Hepatocyte (in vitro differentiated cells): ENCODE data around the gene ZNF80. TPM values are rescaled to one million over a fixed set of nuclear protein-coding genes. Genes with fewer than 3 reads are reported as not detected.

Experiments
- DNase-seq: peaks from one replicate; pipeline ENCODE4 v3.0.0-alpha.2; 2016; ENCODE audit warnings: low spot score
- H2AFZ ChIP-seq: fragments of 200-600 bp; sonication (generic); 2 replicates; pipeline ENCODE4 v1.6.0; 2016; ENCODE audit warnings: antibody characterized with exemption, mild to moderate bottlenecking
- H3K27ac ChIP-seq: fragments of 200-600 bp; sonication (generic); 2 replicates; pipeline ENCODE4 v1.5.1; 2016; ENCODE audit warnings: mild to moderate bottlenecking
- H3K27me3 ChIP-seq: fragments of 200-600 bp; sonication (generic); 2 replicates; pipeline ENCODE4 v1.6.1; 2016
- H3K36me3 ChIP-seq: fragments of 200-600 bp; sonication (generic); replicated peaks from 2 replicates; pipeline ENCODE4 v1.5.1; 2016; ENCODE audit warnings: low read depth; ENCODE audit not compliant: insufficient read depth
- H3K4me1 ChIP-seq: fragments of 200-600 bp; sonication (generic); 2 replicates; pipeline ENCODE4 v1.5.1; 2016; ENCODE audit warnings: mild to moderate bottlenecking, moderate library complexity; ENCODE audit not compliant: insufficient read depth
- H3K4me2 ChIP-seq: fragments of 200-600 bp; sonication (generic); 2 replicates; pipeline ENCODE4 v1.6.0; 2016
- H3K4me3 ChIP-seq: fragments of 200-600 bp; sonication (generic); 2 replicates; pipeline ENCODE4 v1.5.1; 2016; ENCODE audit warnings: mild to moderate bottlenecking
- H3K79me2 ChIP-seq: fragments of 200-600 bp; sonication (generic); 2 replicates; pipeline ENCODE4 v1.6.0; 2017; ENCODE audit warnings: mild to moderate bottlenecking
- H3K9me2 ChIP-seq: fragments of 200-600 bp; sonication (generic); replicated peaks from 2 replicates; pipeline ENCODE4 v1.6.0; 2017; ENCODE audit warnings: mild to moderate bottlenecking; ENCODE audit not compliant: insufficient read depth
- H3K9me3 ChIP-seq: fragments of 200-600 bp; sonication (generic); 2 replicates; pipeline ENCODE4 v1.5.1; 2016; ENCODE audit warnings: low read depth, mild to moderate bottlenecking
- H4K20me1 ChIP-seq: fragments of 200-600 bp; sonication (generic); 2 replicates; pipeline ENCODE4 v1.6.0; 2016; ENCODE audit warnings: mild to moderate bottlenecking; ENCODE audit not compliant: insufficient read depth, poor library complexity, severe bottlenecking
- EZH2 ChIP-seq: fragments of 200-600 bp; sonication (generic); IDR thresholded peaks from 2 replicates; pipeline ENCODE4 v1.6.1; 2016; ENCODE audit warnings: antibody characterized with exemption, mild to moderate bottlenecking, borderline replicate concordance
- EZH2phosphoT487 ChIP-seq: fragments of 200-600 bp; sonication (generic); IDR thresholded peaks from one replicate; pipeline ENCODE4 v1.6.1; 2018; ENCODE audit warnings: antibody characterized with exemption, mild to moderate bottlenecking, low read depth, moderate library complexity; ENCODE audit not compliant: unreplicated experiment, severe bottlenecking
- WGBS: methylation state at CpG from one replicate; pipeline ENCODE4 v1.1.6; 2016; ENCODE audit warnings: low lambda C conversion rate; ENCODE audit errors: missing lambda C conversion rate; 5-methylcytosine and 5-hydroxymethylcytosine counted together
- polyA plus RNA-seq: library from polyadenylated mRNA; unstranded; fragments of >200 nt; fragmentation: Nextera tagmentation; extraction: Ambion mirVana; gene quantifications from 2 replicates; pipeline ENCODE4 v1.2.1, GENCODE V29; 2016
- total RNA-seq: library from RNA; depleted of rRNA; stranded (reverse); fragments of >200 nt; gene quantifications from 2 replicates; pipeline ENCODE4 v1.2.3, GENCODE V29; 2014
- TF ChIP-seq, protein P1 (sequence below): fragments of 200-600 bp; sonication (generic); IDR thresholded peaks from 2 replicates; pipeline ENCODE4 v1.5.1; 2016; ENCODE audit warnings: antibody characterized with exemption, mild to moderate bottlenecking; ENCODE audit not compliant: poor library complexity

The ZNF80 gene
- total and polyA plus RNA-seq, 2 experiments from 2014 or later = not detected

DNA sequence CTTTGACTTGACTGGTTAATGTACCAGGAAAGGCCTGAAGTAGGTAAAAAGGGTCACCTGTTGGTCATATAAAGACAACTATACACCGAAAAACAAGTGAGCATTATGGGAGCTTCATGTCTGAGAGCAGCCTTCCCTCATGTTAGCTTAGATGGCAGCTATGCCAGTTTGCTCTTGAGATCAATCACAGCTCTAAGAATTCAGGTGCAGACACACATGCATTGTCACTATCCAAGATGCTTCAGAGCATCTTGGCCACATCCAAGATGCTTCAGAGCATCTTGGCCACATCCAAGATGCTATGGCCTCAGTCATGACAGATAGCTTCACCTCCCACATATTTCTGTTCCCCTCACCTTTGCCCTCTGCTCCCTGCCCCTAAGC, 15.5 kb downstream of the ZNF80 start:
- DNase-seq = no peak

DNA sequence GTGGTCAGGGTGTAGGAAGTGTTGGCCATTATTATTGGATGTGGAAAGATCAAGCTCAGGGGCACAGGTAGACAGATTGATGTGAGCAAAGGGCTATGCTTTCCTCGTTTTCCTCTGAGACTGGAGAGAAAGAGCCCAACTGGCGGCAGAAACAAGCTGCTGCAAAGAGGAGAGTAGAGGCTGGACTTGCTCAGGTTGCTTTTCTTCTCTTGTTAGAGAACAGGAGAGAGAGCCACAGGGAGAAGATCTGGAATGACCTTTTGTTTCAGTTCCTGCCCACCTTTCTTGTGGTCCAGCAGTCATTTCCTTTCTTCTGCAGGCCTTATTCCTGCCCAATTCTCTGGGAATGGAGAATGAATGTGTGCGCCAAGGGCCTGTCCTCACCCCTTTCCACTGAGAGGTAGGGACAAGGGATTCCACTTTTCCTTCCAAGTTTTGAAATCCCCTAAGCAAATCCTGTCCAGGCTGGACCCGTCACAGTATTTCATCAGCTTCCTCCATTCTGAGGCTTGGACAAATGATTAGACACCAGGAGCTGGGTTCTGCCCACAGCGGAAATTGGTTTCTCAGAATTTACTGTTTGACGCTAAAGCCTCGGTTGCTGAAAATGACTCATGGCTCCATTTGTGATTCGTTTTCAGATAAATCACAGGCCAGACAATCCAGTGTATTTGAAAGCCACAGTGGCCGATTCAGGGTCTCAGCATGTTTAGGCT, 16.1 kb downstream of the ZNF80 start:
- Histone ChIP-seq H2AFZ (no peak overlapping the region), H3K9me3 (no peaks in the 10 kb centered on the region), H3K4me2 (no peak overlapping the region), H3K79me2 (no peaks in the 10 kb centered on the region), H3K9me2 (no peaks in the 10 kb centered on the region), H3K4me1 (no peaks in the 10 kb centered on the region), H3K27me3 (no peaks in the 10 kb centered on the region), H3K4me3 (no peak overlapping the region), H3K27ac (no peak overlapping the region), H3K36me3 (no peaks in the 10 kb centered on the region), H4K20me1 (no peaks in the 10 kb centered on the region)
- TF ChIP-seq EZH2phosphoT487 (no peak), EZH2 (no peak)
- TF ChIP-seq, protein P1, sequence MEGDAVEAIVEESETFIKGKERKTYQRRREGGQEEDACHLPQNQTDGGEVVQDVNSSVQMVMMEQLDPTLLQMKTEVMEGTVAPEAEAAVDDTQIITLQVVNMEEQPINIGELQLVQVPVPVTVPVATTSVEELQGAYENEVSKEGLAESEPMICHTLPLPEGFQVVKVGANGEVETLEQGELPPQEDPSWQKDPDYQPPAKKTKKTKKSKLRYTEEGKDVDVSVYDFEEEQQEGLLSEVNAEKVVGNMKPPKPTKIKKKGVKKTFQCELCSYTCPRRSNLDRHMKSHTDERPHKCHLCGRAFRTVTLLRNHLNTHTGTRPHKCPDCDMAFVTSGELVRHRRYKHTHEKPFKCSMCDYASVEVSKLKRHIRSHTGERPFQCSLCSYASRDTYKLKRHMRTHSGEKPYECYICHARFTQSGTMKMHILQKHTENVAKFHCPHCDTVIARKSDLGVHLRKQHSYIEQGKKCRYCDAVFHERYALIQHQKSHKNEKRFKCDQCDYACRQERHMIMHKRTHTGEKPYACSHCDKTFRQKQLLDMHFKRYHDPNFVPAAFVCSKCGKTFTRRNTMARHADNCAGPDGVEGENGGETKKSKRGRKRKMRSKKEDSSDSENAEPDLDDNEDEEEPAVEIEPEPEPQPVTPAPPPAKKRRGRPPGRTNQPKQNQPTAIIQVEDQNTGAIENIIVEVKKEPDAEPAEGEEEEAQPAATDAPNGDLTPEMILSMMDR = no peak
- DNase-seq = no peak
- 89% methylated on average over 9 of the region's 9 CpGs for WGBS

More for the DNA sequence above, 15.5 kb downstream of the ZNF80 start:
- no peak for TF ChIP-seq EZH2phosphoT487
- TF ChIP-seq, protein P1 = no peak
- no peak for TF ChIP-seq EZH2
- no peak overlapping the region for H3K4me3 ChIP-seq
- H3K9me3 ChIP-seq = no peaks in the 10 kb centered on the region
- 96% methylated on average over 1 of the region's 1 CpG for WGBS
- H3K9me2 ChIP-seq = no peaks in the 10 kb centered on the region
- no peaks in the 10 kb centered on the region for H4K20me1 ChIP-seq
- H3K4me1 ChIP-seq = no peaks in the 10 kb centered on the region
- H2AFZ ChIP-seq = no peak overlapping the region
- no peaks in the 10 kb centered on the region for H3K36me3 ChIP-seq
- no peaks in the 10 kb centered on the region for H3K27me3 ChIP-seq
- H3K4me2 ChIP-seq = no peak overlapping the region
- H3K79me2 ChIP-seq = no peaks in the 10 kb centered on the region
- no peak overlapping the region for H3K27ac ChIP-seq

DNA sequence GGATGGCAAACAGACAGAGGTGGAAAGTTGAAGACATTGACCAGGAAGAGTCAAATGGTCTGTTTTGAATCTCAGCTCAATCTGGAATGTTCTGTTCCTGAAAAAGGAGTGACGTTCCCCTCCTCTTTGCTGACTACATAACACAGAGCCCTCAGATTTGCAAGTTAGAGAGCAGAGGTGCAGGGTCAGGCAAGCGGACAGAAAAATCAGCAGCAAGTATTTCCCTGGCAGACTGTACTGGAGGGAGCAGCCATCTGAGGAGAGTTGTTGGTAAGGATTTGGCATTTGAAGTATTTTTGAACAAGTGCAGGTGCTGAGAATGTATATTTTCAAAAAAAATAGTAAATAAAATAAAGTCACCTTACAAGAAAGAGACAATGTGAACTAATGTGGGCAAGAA, 17.6 kb downstream of the ZNF80 start:
- H3K4me2 ChIP-seq = no peak overlapping the region
- no peak overlapping the region for H2AFZ ChIP-seq
- H4K20me1 ChIP-seq = no peaks in the 10 kb centered on the region
- no peak for DNase-seq
- TF ChIP-seq EZH2phosphoT487 (no peak), EZH2 (no peak)
- TF ChIP-seq, protein P1 = no peak
- WGBS = 44% methylated on average over 2 of the region's 2 CpGs
- no peaks in the 10 kb centered on the region for H3K4me1 ChIP-seq
- H3K79me2 ChIP-seq = no peaks in the 10 kb centered on the region
- no peak overlapping the region for H3K27ac ChIP-seq
- no peaks in the 10 kb centered on the region for H3K27me3 ChIP-seq
- no peak overlapping the region for H3K4me3 ChIP-seq
- H3K9me2 ChIP-seq = no peaks in the 10 kb centered on the region
- H3K36me3 ChIP-seq = no peaks in the 10 kb centered on the region
- H3K9me3 ChIP-seq = no peaks in the 10 kb centered on the region
